ENCODE data around the gene USP21.

The USP21 gene

GRCh38 chr1:161158316-161159010 lies 837 bp upstream of the USP21 start:
- Histone ChIP-seq H3K27me3 (no peaks in the 10 kb centered on the region), H3K4me3 (ENCODE audit: low read depth, low read length) (peak overlapping the region; percentile 78), H3K36me3 (no peaks in the 10 kb centered on the region; the same call in 1 of the 2 replicates), H3K4me1 (no peaks in the 10 kb centered on the region; the same call in 1 of the 2 replicates), H3K9me3 (no peaks in the 10 kb centered on the region)
- TF ChIP-seq CTCF (IDR thresholded peaks at IDR 0.05; ENCODE audit: low read depth, low read length) = no peak
- DNase-seq = no peak

DNA sequence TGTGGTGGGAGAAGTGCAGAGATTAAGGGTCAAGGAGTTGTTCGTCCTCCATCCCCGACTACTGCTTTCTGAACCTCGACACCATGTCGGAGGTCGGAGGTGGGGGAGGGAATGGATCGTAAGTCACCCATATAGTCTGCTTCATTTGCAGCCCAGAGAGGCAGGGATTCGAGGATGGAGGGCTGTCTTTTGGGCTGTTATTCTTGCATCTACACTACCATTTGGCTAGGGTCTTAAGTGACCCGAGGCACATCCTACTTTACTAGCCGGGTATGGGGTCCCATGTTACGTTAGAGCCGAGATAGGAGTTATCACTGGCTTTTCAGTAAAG lies 578 bp downstream of the USP21 start:
- no peaks in the 10 kb centered on the region; the same call in 1 of the 2 replicates for H3K4me1 ChIP-seq
- DNase-seq = no peak

DNA sequence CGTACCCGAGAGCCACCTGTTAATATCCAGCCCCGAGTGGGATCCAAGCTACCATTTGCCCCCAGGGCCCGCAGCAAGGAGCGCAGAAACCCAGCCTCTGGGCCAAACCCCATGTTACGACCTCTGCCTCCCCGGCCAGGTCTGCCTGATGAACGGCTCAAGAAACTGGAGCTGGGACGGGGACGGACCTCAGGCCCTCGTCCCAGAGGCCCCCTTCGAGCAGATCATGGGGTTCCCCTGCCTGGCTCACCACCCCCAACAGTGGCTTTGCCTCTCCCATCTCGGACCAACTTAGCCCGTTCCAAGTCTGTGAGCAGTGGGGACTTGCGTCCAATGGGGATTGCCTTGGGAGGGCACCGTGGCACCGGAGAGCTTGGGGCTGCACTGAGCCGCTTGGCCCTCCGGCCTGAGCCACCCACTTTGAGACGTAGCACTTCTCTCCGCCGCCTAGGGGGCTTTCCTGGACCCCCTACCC lies 1.4 kb downstream of the USP21 start:
- DNase-seq = no peak
- Histone ChIP-seq H3K4me3 (ENCODE audit: low read depth, low read length) (no peak overlapping the region), H3K4me1 (no peaks in the 10 kb centered on the region; the same call in 1 of the 2 replicates), H3K9me3 (no peaks in the 10 kb centered on the region), H3K36me3 (no peaks in the 10 kb centered on the region; the same call in 1 of the 2 replicates), H3K27me3 (no peaks in the 10 kb centered on the region)
- no peak for TF ChIP-seq CTCF (IDR thresholded peaks at IDR 0.05; ENCODE audit: low read depth, low read length)

More for the DNA sequence above, 578 bp downstream of the USP21 start:
- H3K36me3 ChIP-seq = no peaks in the 10 kb centered on the region; the same call in 1 of the 2 replicates
- TF ChIP-seq CTCF (IDR thresholded peaks at IDR 0.05; ENCODE audit: low read depth, low read length) = no peak
- peak overlapping the region; percentile 78 for H3K4me3 ChIP-seq (ENCODE audit: low read depth, low read length)
- H3K9me3 ChIP-seq = no peaks in the 10 kb centered on the region
- no peaks in the 10 kb centered on the region for H3K27me3 ChIP-seq

GRCh38 chr1:161161652-161162051 lies 2.4 kb downstream of the USP21 start:
- no peaks in the 10 kb centered on the region; the same call in 1 of the 2 replicates for H3K36me3 ChIP-seq
- TF ChIP-seq CTCF (IDR thresholded peaks at IDR 0.05; ENCODE audit: low read depth, low read length) = no peak
- H3K9me3 ChIP-seq = no peaks in the 10 kb centered on the region
- H3K27me3 ChIP-seq = no peaks in the 10 kb centered on the region
- DNase-seq = no peak
- H3K4me1 ChIP-seq = no peaks in the 10 kb centered on the region; the same call in 1 of the 2 replicates
- H3K4me3 ChIP-seq (ENCODE audit: low read depth, low read length) = no peak overlapping the region

- Histone ChIP-seq H3K36me3 (no peaks in the 10 kb centered on the region; the same call in 1 of the 2 replicates), H3K9me3 (no peaks in the 10 kb centered on the region), H3K4me3 (ENCODE audit: low read depth, low read length) (no peak overlapping the region), H3K27me3 (no peaks in the 10 kb centered on the region), H3K4me1 (no peaks in the 10 kb centered on the region; the same call in 1 of the 2 replicates)
- DNase-seq = no peak
- TF ChIP-seq CTCF (IDR thresholded peaks at IDR 0.05; ENCODE audit: low read depth, low read length) = no peak
These were observed 2.8 kb downstream of the USP21 start for GRCh38 chr1:161162052-161162451.

DNA sequence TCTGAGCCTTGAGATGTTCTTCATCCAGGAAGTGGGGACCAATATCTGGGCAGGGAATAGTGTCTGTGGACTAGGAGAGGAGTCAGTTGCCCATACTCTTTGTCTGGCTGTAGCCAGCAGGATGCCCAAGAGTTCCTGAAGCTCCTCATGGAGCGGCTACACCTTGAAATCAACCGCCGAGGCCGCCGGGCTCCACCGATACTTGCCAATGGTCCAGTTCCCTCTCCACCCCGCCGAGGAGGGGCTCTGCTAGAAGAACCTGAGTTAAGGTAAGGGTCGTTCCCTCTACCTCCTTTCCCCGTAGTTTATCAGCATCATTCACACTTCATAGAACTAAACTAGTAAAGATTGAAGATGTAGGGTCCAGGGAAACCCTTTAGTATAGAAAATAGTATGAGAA lies 3.5 kb downstream of the USP21 start:
- no peak for TF ChIP-seq CTCF (IDR thresholded peaks at IDR 0.05; ENCODE audit: low read depth, low read length)
- Histone ChIP-seq H3K9me3 (no peaks in the 10 kb centered on the region), H3K4me1 (no peaks in the 10 kb centered on the region; the same call in 1 of the 2 replicates), H3K4me3 (ENCODE audit: low read depth, low read length) (no peak overlapping the region), H3K27me3 (no peaks in the 10 kb centered on the region), H3K36me3 (no peaks in the 10 kb centered on the region; the same call in 1 of the 2 replicates)
- no peak for DNase-seq

Measured in BE2C (cell line).